Activated T-cell treated with anti-CD3 and anti-CD28 coated beads for 24 hours (primary cell): Measurements from ENCODE around the gene LGALS12.
"Not testable (repeated sequence)": the region's sequence is repeated elsewhere in the genome, so short reads cannot be mapped to it uniquely, and the experiment has no call there.

Experiments used
- DNase-seq: peaks from one replicate; pipeline ENCODE4 v3.0.0-alpha.2; 2020; ENCODE audit warnings: low read depth

The LGALS12 gene

DNA sequence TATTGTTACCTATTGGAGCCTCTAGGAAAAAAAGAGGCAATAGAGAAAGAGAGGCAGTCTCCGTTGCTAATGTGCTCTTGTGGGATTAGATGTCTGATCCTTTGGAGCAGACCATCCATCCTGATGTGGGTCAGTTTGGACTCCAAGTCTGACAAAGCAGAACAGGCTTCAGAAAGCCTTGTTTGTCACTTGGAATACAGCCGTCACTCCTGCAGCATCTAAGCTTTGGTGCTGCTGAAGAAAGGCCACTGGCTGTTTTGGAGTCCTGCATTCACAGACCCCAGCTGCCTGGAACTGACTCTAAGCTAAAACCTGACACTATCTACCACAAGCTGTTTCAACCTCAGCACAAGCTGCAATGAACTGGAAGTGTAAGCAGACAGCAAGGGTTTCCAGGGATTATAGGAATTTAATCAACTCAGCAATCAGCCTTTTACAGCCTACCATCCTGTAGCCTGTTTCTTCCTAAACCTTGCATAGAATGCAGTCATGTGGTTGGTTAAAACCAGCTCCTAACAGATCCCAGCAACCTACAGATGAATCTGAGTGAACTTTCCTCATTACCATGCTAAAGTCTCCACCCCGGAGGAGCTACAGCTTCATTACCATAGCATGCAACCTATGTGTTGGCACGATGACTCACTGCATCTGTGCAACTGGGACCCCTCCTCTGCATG is 27.1 kb downstream of the LGALS12 start:
- DNase-seq = no peak

DNA sequence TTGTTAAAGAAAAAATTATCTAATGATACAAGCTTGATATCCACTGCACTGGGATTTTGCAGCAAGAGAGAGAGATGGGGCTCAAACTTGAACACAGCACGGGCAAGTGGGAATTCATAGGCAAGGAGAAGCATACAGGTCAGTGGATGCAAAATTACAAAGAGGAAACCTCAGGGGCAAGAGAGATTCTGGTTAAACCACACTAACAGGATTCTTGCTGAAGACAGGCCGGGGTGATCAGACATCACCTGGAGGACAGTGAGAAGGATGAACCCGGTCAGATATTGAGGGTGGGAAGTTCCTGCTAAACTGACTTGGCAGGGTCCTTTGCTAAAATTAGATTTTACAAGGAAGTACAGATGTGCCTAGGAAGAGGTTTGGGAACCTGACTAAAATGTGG is 28.2 kb downstream of the LGALS12 start:
- DNase-seq = no peak

DNA sequence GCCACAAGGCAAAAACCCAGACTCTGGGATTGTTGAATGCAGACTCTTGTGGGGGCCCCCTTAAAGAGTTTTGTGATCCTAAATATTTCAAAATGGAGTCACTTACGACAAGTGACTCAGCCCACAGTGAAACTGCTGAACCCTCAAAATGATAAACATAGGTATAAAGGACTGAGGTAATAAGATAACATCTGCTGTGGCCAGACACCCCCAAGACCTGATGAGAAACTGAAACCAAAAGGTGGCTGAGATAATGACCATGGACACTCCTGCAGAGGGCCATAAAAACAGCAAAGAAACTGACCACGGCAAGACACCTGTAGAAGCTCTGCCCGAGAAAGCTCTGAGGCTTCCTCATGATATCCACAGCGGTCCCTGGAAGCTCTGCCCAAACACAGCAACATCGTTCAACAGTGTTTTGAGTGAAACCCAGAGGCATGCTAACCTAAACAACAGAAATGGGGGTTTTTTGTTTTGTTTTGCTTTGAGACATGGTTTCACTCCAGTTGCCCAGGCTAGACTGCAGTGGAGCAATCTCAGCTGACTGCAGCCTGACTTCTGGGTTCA is 29.1 kb downstream of the LGALS12 start:
- no peak for DNase-seq

DNA sequence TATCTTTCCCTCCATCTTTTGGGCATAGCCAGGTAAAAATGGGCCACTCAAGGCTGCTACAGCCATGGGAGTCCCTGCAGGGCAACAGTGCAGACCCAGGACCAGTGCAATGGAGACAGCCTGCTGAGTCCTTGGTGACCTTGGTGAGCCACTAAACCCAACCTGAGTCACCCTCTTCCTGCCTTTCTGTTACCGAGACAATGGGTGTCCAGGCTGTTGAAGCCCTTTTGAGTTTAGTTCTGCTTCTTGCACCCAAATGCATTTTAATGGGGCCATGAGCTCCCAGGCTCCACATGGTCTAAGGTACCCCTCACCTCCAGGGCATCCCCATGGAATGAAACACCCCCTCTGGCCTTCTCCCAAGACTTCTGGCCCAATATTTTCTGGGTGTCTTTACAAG is 29.9 kb downstream of the LGALS12 start:
- no peak for DNase-seq

DNA sequence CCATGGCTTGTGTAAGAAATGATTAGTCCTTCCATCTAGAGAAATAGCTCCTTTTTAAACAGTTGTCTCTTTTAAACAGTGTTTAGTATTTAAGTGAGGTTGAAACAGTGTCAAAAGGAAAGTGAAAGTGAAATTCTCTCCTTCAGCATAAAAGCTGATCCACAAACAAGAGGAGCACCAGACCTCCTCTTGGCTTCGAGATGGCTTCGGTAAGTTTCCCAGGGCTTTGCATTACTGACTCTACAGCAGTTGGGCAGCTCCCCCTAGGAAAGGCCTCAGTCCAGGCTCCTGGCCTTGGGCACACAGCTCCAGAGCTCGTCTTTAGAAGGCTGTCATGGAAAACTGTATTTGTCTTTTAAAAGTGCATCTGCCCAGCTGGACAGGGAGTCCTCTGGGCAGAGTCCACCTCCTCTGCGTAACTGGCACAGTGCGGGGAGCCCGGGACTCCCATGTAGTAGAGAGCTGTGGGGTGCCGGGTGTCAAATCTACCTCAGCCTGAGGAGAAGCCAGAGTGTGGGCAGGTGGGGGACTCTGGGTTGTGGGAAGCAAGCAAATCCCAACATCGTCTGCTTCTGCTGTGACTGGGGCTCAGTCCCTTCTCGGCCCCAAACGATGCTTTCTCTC is 30.9 kb downstream of the LGALS12 start, which contains the start of gene PLAAT4:
Gene PLAAT4, plus strand, starts transcription at position 140 of the 624 bp plus-strand sequence. Its CDS starts 61 bp downstream, at position 201.
- no peak for DNase-seq

DNA sequence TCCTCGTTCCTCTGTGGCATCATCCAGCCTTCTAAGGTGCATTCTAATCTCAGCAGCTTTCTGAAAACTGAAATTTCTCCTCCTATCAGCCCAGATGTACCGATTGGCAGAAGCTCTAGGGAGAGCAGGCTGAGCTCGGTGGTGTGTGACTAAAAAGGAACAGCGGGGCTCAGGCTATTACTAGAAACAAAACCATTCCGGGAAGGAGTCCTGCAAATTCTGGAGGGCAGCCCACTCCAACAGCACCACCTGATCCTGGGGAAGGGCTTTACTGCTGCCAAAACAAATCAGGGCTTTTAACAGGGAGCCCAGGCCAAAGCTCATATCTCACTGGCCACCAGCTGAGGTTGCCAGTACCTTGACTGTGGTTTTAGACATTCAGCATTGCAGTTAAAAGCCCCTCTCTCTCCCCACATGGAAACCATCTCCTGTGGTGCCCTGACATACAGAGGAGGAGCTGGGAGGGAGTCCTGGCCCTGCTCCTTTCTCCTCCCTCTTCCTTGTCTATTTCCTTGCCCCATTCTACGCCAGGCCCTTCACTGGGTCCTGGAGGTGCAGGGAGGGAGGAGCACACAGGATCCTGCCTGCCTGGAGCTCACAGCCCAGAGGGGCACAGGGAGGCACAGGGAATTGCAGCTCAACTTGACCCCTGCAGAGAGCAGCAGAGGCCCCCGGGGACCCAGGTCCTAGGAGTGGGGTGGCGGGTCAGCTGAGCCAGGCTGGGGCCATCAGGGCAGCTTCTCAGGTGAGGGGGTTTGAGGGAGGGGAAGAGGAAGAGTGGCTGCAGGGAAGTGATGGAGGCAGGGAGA is 31.6 kb downstream of the LGALS12 start:
- no peak for DNase-seq

DNA sequence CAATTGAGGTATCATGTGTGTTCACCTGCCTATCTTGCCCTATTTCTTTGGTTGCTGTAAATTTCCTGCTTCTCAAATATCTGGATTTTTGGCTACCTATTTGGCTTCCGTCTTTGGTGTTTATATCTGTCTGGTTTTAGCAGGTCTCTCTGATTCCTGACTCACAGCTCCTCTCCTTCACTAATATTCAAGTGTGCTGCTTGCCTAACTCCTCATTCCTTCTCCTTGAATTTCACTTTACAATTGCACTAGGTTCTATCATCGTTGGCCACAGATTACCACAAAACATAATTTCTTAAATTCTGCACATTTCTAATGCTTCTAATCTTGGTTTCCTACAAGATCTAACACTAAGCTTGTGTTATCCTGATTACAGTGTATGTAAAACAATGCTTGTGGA is 36.6 kb downstream of the LGALS12 start:
- DNase-seq = not testable (repeated sequence)

DNA sequence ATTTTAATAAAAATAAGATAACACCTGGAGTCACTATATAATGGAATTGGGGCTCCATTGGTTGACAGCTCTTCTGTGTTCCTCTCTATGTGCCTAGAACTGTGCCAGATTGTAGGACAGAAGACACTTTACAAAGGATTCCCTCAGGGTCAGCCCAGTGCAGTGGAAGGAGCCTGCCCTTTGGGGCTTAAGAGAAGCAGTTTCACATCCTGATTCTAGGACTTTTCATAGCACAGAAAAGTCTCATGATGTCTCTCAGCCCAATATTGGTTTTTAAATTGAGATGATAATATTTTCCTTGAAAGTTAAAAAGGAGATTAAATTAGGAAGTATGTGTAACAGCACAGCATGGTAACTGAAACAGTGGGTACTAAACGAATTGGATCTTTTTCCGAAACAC is 37.8 kb downstream of the LGALS12 start:
- no peak for DNase-seq

DNA sequence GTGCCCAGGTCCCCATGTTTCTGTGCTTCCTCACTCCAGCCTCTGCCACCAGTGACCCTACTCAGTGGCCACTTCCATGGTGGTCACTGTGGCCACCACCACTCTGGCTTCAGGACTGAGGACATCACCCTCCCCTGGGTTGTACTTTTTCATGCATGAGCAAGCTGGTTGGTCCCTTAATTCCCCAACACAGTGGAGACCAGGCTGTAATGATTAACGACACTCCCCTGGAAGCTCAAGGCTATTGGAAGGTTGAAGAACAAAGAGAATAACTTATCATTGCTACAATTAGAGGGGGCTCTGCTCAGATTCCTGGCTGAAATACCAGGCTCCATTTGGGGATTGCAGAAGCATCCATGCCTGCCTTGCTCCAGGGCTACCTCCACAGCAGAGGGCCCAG is 41.2 kb downstream of the LGALS12 start:
- DNase-seq = no peak

DNA sequence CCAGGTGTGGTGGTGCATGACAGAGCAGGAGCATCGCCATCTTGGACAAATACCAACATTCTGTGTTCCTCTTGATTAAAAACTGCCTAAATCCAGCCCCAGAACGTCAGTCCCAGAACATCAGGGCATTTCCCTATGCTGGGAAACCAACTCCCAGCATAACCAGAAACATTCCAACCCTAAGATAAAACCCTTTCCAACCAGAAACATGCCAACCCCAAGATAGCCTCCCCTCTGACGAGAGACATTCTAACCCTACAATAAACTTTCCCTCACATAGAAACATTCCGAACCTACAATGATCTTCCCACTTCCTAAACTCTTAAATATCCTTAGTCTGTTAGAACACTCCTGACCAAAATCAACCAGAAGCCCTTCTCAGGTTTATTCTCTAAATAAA is 42.3 kb downstream of the LGALS12 start:
- no peak for DNase-seq

DNA sequence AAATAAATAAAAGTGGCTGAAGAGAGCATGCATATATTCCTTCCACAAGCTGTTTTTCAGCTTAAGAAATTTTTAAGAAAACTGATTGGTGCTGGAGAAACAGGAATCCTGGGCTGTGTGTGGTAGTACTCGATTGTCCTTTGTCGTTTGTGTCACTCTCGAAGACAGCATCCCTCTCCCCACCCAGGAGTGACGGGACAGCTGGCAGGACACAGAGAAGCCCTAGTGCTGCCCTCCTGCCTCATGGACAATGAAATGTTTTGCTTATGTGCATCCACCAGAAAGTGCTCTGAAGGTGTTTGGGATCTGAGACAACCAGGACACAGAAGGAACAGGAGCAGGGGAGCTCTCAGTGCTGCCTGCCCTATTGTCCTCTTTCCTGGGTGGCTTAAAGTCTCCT is 43.5 kb downstream of the LGALS12 start:
- DNase-seq = no peak

DNA sequence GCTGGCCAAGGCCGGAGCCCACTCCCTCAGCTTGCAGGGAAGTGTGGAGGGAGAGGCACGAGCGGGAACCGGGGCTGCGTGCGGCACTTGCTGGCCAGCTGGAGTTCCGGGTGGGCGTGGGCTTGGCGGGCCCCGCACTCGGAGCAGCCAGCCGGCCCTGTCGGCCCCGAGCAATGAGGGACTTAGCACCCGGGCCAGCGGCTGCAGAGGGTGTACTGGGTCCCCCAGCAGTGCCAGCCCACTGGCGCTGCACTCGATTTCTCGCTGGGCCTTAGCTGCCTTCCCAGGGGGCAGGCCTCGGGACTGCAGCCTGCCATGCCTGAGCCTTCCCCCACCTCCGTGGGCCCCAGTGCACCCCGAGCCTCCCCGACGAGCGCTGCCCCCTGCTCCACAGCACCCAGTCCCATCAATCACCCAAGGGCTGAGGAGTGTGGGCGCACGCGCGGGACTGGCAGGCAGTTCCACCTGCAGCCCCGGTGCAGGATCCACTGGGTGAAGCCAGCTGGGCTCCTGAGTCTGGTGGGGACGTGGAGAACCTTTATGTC is 44.3 kb downstream of the LGALS12 start:
- DNase-seq = not testable (repeated sequence)

DNA sequence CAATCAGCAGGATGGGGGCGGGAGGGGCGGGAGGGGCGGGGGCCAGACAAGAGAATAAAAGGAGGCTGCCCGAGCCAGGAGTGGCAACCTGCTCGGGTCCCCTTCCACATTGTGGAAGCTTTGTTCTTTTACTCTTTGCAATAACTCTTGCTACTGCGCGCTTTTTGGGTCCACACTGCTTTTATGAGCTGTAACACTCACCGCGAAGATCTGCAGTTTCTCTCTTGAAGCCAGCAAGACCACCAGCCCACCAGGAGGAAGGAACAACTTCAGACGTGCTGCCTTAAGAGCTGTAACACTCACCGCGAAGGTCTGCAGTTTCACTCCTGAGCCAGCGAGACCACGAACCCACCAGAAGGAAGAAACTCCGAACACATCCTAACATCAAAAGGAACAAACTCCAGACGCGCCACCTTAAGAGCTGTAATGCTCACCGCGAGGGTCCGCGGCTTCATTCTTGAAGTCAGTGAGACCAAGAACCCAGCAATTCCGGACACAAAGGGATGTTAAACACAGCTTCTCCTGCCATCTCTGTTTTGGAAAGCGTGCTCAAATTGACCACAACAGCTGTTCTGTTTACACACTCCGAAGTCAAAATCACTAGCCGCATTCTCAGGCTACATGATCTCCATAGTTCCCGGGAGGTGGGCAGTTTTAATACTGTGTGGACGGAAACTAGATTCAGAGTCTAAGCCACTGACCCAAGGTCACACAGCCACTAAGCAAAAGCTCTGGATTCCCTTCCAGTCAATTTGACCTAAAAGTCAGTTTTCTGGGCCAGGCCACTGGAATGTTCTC is 45.4 kb downstream of the LGALS12 start:
- no peak for DNase-seq

DNA sequence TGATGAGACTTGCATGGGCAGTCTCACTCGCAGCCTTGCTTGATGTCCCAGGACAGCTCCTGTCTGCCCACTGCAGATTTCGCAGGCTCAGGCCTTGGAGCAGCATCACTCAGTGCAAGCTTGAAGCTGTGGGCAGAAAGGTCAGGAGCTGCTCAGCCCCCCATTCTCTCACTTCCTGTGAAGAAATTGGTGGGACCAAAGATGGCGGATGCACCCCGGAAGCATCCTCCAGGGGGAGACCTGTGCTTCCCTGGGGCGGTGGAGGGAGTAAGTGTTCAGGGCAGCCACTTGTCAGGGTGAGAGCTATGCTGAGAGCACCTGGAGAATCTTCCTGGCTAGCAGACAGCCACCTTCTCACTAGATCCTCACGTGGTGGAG is 46.0 kb downstream of the LGALS12 start:
- no peak for DNase-seq

DNA sequence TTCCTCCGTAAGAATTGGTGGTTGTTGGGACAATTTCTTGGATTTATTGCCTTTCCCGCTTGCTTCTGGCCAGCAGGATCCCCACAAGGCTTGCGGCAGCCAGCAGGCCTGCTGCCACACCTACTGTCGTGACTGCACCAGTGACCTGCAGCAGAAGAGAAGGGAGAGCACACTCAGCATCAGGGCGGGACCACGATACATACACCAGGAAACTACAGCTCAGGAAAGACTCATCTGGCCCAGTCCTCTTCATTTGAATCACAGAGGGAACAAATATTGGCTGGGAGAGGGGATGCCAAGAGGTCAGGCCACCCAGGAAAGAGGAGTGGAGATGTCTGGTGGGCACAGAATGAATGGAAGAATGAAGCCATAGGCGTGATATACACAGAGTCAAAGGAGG is 47.0 kb downstream of the LGALS12 start:
- DNase-seq = no peak

DNA sequence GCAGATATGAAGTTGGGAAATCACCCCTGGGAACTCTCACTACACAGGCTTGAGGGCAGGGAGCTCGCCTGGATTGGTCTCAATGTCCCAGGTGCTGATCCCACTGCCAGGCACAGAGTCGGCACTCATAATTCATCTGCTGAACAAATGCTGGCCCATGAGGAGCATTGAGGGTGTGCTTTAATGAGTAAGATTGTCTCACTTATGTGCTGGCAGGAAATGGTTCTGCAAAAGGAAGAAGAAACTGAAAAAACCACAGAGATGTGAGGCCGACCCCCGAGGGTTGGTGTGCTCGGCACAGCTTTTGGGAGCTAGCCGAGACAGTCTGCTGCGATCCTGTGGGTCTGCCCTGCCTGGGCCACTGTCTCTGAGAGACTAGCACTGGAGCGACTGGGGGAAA is 47.9 kb downstream of the LGALS12 start:
- DNase-seq = no peak

DNA sequence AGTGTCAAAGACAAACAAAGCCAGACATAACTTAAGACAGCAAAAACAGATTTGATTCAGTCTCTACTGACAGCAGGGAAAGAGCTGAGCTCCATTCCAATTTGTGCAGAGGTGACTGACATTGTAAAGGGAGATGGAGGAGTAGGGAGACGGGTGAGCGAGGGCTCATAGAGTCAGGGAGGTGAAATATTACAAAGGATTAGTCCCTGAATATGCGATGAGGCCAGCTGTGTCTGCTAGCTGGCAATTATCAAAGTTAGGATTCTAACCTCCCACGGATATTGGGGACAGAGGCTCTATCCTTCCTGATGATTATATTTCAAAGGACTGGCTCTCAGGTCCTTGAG is 49.0 kb downstream of the LGALS12 start:
- no peak for DNase-seq

DNA sequence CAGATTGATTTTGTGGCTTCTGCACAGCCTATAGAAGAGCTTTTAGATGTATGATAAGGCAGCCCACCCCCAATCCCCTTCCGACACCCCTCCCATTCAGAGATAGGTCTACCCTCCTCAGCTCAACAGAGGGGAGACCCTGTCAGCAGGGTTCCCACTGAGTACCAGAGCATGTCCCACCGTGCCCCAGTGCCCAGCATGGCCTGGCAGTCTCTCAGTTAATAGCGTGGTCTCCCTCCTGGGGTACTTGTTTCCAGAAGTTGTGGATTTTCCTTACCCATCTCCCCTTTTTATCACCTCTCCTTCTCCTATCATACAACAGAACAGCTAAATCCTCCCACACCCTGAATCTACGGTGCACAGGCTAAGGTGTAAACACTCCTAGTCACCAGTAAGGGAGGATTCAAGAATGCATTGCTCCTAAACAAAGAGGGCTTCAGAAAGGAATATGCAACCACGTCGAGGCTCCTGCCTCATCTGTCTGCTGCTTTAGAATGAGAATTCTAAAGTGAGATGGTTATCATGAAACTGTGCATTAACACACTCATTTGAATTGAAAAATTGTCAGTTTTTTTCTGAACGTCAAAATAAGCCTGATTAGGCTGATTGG is 50.6 kb downstream of the LGALS12 start:
- DNase-seq = no peak

DNA sequence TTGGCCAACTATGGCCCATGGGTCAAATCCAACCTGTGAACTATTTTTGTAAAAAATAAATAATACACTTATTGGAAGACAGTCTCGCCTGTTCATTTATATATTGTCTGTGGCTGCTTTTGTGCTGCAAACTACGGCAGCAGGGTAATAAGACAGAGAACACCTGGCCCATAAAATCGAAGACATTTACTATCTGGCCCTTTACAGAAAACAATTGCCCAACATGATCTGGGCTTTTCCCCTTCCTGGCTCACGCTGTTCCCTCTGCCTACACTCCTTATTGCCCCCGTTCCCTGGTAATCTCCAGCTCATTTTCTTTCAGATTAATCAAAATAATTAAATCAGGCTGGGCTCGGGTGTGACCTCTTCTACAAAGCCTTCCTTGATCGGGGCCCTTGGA is 51.7 kb downstream of the LGALS12 start:
- no peak for DNase-seq

DNA sequence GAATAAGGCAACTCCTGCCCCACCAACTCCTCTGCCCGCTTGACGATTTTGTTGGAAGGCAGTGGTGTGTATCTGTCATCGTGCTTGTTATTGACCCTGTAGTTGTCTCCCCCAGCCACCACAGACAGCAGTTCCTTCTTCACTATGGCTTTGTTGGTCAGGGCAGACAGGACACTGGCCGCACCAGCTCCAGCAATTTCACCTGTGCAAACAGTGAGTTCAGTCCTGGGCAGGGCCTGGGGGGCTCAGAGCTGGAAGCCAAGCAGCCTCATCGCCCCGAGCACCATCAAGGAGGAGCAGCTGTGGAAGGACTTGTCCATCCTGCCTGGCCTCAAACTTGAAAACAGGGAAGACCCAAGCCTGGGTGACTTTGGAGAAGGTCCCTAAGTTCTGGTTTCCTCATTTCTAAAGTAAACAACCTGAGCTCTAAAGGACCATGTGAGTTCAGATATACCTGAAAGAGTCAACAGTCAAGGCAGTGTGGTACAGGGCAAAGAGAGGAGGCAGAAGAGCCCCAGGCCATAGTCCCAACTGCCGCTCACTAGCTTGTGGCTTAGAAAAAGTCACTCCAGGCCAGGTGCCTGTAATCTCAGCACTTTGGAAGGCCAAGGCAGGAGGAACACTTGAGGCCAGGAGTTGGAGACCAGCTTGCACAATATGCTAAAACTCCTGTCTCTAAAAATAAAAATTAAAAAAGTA is 52.7 kb downstream of the LGALS12 start:
- no peak for DNase-seq
